GM15510 (cell line): ENCODE measurements around the gene RPL5.

Experiments used
- POLR2A ChIP-seq: IDR thresholded peaks from 3 replicates; pipeline ENCODE4 v1.6.1; 2011; ENCODE audit warnings: borderline replicate concordance; ENCODE audit not compliant: insufficient read length; ENCODE audit errors: extremely low read depth

Gene RPL5

DNA sequence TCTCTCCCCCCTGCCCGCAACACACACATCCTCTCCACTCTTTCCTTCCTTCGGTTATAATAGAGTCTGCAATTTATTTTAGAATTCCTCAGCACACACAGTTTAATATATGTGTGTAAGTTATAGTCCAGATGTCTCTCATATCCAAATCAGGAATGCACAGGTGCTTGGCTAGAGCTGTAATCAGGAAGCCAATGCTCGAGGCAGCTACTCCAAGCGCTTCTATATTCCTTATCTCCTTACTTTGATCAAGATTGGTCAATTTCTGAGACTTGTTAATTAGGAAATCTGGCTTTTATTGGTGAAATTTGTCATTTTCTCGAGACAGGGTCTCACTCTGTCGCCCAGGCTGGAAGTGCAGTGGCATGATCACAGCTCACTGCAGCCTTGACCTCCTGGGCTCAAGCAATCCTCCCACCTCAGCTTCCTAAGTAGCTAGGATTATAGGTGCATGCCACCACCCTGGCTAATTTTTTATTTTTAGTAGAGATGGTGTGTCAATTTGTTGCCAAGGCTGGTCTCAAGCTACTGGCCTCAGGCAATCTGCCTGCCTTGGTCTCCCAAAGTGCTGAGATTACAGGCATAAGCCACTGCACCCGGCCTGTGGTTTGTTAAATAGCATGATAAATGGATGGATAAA, 27.7 kb downstream of the RPL5 start:
- no peak for TF ChIP-seq POLR2A

DNA sequence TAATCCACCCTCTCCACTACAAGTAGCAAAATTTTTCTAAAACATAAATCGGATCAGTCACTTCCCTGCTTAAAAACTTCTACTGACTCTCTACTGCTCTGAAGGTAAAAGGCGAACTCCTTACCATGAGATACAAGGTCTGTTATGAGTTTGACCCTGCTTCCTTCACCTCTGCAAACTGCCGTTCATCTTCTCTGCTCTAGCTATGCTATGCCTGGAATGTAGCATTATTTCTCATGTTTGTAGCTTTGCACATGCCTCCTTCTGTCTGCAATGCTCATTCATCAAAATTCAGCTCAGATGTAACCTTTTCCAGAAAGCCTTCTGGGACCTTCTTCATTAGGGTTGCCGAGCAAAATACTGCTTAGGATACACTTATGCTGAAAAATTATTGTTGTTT, 30.8 kb downstream of the RPL5 start:
- TF ChIP-seq POLR2A: no peak

DNA sequence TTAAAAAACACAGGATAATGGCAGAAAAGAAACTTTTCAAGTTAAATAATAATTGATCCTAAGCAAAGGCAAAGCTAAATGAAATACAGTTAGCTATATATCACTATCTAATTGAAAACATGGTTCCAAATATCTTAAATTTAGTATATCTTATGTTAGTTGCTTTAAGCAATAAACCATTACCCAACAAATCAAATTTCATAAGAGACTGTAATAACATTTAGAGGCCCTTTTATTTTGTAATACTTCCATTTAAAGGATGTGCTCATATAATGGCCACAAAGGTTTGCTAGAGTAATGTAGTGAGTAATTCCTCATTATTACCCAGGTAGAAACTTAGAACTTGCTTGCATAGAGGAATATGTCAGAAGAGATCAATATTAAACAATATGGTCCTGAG, 32.3 kb downstream of the RPL5 start:
- no peak for TF ChIP-seq POLR2A

DNA sequence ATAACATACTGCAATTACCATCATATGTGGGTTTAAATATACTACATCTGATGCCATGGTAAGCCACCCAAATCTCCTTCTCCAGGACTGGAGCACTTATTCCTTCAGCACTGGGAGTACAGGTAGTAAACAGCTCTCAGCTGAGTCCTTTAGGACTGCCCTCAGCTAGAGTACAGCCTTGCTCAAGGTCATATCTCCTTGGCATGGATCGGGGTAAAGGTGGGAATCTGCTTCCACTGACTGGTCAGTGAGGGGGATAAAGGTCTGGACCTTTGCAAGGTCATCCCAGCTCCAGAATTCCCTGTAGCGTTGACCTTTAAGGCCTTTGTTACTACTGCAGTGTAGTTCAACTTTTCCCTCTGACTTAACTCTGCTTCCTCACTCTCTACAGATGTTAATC, 38.8 kb downstream of the RPL5 start:
- no peak for TF ChIP-seq POLR2A

DNA sequence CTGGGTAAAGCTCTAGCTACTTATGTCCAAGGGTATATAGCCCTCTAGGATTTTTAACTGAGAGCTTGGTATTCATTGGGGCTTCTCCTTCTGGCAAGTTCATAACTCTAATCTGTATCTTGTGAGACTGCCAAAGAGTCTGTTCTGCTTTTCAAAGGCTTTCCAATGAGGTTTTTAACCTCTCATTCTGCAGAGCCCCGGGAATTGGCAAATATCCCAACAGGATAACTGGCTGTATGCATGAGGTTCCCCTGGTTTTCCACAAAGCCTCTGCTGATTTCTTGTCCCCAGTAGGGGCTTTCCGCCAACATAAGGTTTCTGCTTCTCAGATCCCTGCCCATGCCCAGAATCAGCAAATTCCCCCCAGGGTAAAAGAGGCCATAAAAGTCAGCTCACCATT, 40.9 kb downstream of the RPL5 start:
- no peak for TF ChIP-seq POLR2A

DNA sequence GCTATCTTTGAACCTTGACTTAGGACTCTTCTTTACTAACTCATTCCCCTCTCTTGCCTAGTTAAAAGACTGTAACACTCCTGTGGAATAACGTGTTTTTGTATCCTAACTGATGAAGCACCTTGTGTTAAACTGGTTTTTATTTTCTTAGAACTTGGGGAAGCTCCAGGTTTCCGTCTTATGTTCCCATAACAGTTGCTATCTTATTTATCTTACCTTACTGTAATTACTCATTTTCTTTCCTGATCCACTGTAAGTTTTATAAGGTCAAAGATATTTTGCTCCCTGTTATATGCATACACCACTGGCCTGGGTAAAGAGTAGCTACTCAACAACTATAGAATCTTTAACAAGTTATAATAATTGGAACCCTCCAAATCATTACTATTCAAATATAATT, 43.1 kb downstream of the RPL5 start:
- no peak for TF ChIP-seq POLR2A

DNA sequence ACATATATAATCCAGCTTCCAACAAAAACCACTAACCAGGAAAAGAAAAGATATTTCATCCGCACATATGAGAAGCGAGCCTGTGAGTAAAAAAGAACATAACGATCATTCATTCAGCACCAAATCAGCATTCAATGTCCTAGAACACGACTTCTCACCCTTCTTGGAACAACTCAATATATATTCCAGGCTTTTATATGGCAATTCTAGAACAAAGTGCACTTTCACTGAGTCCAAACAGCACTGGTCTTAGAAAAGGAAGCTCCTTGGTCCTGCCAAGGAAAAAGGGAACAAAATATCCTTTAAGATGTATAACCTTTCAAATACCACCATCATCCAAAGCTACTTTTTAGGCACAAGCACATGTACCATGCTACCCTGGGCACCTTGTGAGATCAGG, 44.5 kb downstream of the RPL5 start:
- no peak for TF ChIP-seq POLR2A

DNA sequence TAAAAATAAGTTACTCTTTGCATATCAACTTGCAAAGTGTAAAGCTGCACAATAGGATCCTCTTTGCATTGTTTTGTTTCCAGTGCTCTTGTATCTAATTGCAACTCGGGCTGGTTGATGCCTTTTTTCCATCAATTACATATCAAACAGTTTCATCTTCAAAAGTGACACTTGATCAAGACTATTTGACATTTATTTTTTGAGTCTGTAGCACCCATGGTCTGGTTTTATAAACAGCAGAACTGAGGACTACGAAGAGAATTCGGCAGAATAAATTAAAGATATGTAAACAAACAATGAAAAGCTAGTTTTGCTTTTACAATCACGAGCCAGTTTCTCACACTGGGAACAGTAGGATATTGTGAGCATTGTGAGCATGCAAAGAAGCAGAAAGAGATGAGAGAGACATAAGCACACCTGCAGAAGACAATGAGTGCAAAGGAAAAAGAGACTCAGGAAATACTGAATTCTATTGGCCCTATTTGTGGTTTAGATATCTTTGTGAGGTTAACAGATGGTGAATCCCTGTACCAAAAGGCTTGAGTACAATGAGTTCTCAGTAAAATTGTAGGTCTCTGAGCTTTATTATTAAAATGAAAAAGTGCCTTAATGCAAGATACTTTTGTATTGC, 45.4 kb downstream of the RPL5 start:
- TF ChIP-seq POLR2A: no peak

DNA sequence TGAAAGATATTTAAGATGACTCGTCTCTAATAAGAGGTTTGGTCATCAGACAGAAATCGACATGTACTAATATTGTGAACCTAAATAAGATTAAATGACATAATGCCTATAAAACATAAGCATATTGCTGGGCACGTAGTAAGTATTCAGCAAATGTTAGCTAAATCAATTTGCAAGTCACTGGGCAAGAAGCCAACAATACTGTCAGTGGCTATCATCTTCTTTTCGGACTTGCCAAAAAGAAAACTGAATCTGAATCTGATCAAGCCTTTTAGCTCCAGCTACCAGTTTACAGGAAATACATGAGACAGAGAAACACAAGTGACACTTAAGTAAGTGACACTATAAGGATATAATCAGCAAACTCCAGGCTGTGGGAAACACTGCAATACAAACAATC, 46.0 kb downstream of the RPL5 start:
- no peak for TF ChIP-seq POLR2A

DNA sequence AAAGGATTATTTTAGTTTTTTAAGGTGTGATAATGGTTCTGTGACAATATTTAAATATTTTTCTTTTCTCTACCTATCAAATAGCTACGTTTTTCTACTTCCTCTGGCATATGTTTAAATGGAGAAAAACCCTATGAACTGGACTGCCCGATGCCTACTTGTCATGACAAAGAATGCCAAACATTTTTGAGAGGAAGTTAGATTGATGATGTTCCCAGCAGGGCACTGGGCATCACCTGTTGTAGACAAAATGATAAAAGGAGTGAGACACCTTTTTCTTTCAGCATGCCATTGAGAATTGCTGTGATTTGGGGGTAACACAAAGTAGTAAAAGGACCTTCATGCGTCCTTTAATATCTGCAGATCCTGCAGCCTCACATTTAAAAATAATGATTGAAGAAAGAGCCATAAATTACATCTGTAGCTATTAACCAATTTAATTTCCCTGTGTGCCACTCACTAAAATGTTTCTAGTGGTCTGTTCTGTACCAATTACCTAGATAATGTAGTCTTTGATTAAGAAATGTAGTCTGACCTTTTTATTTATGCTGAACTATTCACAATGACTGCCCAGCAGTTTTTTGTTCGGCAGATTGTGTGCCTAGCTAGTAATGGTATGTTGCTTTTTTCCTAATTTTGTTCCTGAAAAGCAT, 47.6 kb downstream of the RPL5 start:
- TF ChIP-seq POLR2A: no peak

DNA sequence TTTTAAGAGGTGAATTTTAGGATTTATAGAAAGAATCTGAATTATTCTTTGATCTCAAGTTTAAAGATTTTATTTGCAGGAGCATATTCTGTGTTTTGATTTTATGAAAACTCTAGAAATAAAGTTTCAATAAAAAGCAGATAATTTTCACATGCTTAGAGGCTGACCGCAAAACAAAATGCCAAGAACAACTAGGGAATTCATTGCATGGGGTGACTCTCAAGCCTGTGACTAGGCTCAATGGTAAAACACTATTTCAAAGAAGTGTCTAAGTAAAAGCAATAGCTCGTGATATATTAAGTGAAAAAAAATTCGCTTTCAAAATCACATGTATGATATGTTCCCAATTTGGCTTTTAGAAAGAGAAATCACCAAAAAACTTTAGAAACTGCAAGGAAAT, 49.6 kb downstream of the RPL5 start:
- no peak for TF ChIP-seq POLR2A

DNA sequence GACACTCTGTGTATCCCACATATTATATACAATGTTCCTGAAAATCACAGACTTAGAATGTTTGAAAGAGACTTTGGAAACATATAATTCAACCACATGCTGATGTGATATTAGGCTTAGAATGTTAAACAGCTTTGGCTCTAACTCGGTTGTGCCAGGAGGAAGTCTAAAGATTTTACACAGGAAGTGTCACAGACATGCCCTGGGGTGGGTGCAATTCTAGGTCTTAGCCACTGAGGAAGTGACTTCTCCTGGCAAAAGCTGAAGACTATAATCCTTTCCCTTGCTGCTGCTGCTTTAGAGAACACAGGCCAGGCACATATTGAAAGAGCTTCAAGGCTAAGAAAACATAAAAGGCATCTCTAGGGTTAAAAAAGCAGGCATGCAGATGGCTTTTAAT, 51.0 kb downstream of the RPL5 start:
- TF ChIP-seq POLR2A: no peak

DNA sequence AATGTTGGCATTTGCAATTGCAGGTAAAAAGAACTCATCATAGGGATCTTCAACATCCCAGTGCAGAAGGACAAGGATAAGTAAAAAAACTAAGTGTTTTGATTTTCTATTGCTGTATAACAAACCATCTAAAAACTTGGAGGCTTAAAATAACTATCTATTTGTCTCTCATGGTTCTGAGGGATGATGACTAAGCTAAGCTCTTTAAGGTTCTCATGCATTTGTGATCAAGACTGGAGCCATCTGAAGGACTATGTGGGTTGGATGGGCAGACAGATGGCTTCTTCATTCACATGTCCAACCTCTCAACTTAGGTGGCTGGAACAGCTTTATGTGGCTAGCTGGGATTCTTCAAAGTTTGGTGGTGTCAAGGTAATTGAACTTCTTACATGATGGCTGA, 51.5 kb downstream of the RPL5 start:
- no peak for TF ChIP-seq POLR2A

DNA sequence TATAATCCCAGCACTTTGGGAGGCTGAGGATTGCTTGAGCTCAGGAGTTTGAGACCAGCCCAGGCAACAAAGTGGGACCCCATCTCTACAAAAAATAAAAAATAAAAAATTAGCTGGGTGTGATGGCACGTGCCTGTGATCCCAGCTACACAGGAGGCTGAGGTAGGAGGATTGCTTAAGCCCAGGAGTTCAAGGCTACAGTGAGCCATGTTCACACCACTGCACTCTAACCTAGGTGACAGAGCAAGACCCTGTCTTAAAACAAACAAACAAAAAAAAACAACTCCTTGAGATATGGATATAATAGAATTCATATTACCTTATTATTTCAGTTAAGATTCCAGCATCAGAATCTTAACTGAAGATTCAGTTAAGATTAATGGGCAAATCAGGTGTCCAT, 52.4 kb downstream of the RPL5 start:
- TF ChIP-seq POLR2A: no peak

DNA sequence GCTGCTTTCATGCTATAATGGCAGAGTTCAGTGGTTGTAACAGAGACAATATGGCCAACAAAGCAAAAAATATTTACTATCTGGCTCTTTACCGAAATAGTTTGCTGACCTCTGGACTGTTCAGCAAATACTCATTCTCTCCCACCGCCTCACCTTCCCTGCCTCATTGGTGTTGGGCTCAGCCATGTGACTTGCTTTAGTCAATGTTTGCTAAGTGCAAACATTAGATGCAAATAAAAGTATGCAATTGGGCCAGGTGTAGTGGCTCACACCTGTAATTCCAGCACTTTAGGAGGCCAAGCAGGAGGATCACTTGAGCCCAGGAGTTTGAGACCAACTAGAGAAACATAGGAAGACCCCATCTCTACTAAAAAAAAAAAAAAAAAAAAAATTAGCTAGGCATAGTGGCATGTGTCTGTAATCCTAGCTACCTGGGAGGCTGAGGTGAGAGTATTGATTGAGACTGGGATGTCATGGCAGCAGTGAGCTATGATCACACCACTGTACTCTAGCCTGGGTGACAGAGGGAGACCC, 55.1 kb downstream of the RPL5 start:
- TF ChIP-seq POLR2A: no peak

DNA sequence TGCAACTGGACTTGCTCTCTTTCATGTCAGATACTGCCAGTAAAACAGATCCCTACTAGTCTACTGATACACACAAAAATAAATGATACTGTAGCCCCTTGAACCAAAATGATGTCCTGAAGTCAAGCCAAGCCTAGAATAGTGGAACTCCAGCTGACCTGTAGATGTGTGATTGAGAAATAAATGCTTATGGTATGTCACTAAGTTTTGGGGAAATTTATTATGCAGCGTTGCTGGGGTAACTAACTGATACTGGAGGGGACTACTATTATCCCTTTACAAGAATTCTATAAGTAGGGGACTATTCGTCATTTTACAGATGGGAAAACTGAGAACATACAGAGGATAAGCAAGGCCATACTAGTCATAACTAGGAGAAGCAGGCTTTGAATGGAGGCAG, 55.6 kb downstream of the RPL5 start:
- no peak for TF ChIP-seq POLR2A
